HG02884 (cell line): ENCODE data around the gene P2RX5.
"Not testable (repeated sequence)": the region's sequence is repeated elsewhere in the genome, so short reads cannot be mapped to it uniquely, and the experiment has no call there.

Experiments
- ATAC-seq: cut with Tn5 transposase; IDR thresholded peaks from one replicate; pipeline ENCODE4 v1.9.1; 2021; ENCODE audit warnings: mild to moderate bottlenecking, moderate library complexity; ENCODE audit not compliant: unreplicated experiment

Gene P2RX5

GRCh38 chr17:3695723-3696411 lies at the start of gene P2RX5:
P2RX5 (minus strand) TSS chr17:3696155; CDS start chr17:3696005, 150 bp downstream.
- ATAC-seq = no peak

DNA sequence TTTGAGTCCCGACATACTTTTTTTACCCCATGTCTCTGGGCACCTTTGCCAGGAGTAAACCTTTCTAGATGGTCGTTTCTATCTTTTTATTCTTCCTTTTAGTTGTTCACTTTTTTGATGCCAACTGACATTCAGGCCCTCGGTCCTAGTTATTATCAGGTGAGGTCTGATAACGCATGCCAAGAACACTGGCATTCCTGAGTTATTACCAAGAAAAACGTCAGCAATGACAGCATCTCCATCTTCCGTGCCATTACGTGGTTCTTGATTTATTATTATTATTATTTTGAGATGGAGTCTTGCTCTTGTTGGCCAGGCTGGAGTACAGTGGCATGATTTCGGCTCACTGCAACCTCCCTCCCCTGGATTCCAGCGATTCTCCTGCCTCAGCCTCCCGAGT lies 49.1 kb upstream of the P2RX5 start:
- ATAC-seq = no peak

DNA sequence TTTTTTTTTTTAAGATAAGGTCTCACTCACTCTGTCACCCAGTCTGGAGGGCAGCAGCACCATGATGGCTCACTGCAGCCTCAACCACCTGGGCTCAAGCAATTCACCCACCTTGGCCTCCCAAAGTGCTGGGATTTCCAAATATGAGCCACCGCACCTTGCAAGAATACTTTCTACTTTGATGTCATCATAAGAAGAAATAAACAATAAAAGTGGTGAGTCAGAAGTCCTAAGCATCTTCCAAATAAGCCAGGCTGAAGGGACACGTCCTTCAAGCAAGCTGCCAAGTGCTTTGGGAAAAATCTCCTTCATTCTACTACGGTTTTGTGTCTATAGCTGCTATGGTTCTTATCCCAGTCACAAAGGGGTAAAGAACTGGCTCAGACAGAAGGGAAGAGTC lies 48.1 kb upstream of the P2RX5 start:
- ATAC-seq = no peak

DNA sequence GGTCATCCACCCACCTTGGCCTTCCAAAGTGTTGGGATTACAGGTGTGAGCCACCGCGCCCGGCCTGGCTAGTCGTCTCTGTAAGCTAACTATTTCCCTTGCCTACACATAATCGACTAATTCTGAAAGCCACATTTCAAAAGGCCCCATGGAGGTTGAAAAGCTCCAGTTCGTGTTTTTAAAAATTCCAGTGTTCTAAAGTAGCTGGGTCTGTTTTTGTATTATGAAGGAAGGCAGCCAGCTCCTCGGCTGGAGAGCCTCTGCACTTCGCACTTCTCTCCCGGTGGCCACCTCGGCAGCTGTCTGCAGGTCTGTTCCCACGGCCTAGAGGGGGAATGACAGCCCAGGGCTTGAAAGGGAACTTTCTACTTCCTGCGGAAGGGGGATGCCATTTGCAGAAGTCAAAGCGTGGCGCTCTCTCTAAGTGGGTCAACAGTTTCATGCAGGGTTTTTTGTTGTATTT lies 44.7 kb upstream of the P2RX5 start:
- ATAC-seq = no peak

DNA sequence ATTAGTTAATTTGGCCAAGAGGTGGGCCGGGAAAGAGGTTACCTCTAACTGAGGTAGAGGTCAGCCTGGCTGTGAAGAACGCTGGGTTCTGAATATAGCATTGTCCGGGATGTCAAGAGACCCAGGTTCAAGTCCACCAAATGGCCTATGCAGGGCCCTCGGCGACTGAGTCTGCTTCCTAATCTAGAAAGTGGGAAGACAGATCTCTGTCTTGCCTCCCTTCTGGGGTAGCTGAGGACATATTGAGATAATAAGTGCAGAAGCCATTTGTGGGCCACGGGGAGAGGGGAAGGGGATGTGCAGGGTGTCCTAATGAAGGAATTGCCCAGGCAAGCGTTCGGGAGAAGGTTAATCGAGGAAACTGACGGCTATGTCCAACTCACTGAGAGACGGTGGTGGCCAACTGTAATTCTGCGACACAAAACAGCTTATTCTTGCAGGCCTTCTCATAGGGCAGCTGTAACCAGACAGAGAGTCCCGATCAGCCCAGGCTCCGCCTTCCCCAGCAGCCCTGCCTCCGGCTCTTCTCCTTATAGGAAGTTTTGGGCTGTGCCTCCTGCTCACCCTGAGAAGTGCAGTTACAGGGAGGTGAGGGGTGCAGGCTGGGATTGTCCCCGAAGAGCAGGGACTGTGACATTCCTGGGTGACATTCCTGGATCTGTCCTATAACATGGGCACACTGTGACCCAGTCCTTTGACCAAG lies 43.6 kb upstream of the P2RX5 start:
- no peak for ATAC-seq

DNA sequence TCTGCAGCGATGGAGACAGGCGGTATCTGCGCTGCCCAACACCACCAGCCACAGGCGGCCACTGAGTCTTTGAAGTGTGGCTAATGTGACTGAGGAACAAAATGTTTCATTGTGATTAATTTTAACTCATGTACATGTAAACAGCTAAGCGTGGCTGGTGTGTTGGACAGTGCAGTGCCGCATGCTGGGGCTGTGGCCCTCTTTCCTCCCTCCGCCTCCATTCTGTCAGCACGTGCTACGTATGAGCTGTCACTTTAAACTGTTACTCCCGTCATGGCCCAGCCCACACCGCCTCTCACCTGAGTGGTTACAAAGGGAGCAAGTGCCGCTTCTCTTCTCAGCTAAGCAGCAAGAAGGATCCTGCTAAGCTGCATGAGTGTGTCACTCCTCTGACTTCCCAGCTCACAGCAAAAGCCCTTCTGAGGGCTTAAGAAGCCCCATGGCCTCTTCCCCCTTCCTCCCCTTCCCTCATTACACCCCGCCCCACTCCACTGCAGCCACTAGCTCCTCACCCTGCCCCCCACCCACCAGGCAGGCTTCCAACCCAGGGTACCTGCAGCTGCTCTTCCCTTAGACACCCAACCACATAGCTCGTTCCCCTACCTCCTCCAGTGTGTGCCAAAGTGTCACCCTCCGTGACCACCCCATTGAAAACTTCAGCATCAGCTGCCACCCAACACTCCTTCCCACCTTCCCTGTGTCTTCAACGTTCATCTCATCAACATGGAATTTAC lies 42.8 kb upstream of the P2RX5 start:
- ATAC-seq = no peak

GRCh38 chr17:3735515-3735914 lies 39.6 kb upstream of the P2RX5 start:
- ATAC-seq = no peak

GRCh38 chr17:3734911-3735276 lies 38.9 kb upstream of the P2RX5 start:
- ATAC-seq = not testable (repeated sequence)

- ATAC-seq = no peak
Observed at GRCh38 chr17:3732210-3732621, 36.3 kb upstream of the P2RX5 start.

DNA sequence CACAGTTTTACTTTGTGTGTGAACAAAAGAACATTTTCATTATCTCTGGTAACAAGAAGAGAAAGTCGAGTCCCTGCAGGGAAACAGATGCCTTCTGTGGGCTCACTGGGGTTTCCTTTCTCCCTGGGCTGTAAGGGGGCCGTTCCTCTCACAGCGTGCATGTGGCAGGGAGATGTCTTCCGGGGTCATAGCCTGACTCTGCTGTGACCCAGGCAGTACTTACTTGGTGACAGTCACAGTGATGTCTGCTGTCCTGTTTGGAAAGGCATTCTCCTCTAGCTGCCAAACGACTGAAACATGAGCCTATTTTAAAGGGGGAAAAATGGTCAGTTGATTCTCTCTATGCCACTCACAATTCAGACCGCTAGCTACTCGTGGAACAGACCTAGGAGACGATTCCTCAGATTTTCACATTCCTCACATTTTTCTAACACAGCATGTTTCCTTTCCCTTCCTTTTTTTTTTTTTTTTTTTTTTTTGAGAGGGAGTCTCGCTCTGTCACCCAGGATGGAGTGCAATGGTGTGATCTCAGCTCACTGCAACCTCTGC lies 35.0 kb upstream of the P2RX5 start:
- ATAC-seq = no peak

DNA sequence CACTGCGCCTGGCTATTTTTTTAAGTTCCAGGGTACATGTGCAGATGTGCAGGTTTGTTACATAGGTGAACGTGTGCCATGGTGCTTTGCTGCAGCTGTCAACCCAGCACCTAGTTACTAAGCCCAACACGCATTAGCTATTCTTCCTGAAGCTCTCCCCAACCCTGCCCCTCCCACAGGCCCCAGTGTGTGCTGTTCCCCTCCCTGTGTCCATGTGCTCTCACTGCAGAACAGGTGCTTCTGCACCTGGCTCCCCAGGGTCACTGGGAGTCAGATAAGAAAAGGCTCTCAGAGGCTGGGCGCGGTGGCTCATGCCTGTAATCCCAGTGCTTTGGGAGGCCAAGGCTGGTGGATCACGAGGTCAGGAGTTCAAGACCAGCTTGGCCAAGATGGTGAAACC lies 33.9 kb upstream of the P2RX5 start:
- ATAC-seq = no peak

- ATAC-seq = not testable (repeated sequence)
Observed at GRCh38 chr17:3728099-3728498, 32.1 kb upstream of the P2RX5 start.

DNA sequence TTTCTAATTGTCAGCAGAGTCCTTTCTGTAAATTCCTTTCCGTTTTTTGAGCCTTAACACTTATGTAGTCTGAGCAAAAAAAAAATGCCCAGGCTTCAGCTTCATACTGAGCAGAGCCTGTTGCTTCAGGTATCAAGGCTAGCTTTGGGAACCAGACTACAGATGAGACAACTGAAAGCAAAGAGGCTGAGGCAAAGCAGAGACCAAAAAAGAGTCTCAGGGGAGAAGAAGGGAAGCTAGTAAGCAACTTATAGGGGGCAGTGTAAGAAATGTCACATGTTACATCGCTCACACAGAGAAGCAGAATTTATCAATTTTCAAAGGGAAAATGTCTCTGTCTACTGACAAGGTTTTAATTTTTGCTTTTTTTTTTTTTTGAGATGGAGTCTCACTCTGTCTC lies 31.1 kb upstream of the P2RX5 start:
- ATAC-seq = no peak

GRCh38 chr17:3724378-3725077 lies 28.6 kb upstream of the P2RX5 start:
- no peak for ATAC-seq

DNA sequence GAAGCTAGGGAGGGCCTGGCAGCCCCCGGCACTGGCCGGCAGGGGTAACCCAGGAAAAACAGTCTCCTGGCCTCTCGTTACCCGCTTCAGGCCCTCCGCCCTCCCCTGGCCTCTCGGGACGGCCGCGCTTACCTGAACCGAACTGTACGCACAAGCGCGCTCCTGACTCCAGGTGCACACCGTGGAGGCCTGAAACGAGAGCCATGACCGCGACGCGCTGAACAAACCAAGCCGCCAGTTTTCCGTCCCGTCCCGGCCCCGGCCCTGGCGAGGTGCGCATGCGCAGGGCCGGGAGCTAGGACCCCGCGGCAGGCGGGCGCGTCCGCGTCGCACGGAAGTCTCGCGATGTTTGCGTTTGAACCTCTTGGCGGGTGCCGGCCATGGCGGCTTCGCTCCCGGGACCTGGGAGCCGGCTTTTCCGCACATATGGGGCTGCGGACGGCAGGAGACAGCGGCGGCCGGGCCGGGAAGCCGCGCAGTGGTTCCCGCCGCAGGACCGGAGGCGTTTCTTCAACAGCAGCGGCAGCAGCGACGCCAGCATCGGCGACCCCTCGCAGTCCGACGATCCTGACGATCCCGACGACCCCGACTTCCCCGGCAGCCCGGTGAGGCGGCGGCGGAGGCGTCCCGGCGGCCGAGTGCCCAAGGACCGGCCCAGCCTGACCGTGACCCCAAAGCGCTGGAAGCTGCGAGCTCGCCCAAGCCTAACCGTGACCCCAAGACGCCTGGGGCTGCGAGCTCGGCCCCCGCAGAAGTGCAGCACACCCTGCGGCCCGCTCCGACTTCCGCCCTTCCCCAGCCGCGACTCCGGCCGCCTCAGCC lies 27.8 kb upstream of the P2RX5 start, which contains the start of gene HASPIN:
HASPIN (plus strand) TSS at position 348 of the 822 bp plus-strand sequence; CDS start at position 381, 33 bp downstream.
- ATAC-seq = peak; percentile 80

- ATAC-seq = no peak
Observed at GRCh38 chr17:3723188-3723555, 27.2 kb upstream of the P2RX5 start.

GRCh38 chr17:3722716-3723115 lies 26.8 kb upstream of the P2RX5 start:
- no peak for ATAC-seq

DNA sequence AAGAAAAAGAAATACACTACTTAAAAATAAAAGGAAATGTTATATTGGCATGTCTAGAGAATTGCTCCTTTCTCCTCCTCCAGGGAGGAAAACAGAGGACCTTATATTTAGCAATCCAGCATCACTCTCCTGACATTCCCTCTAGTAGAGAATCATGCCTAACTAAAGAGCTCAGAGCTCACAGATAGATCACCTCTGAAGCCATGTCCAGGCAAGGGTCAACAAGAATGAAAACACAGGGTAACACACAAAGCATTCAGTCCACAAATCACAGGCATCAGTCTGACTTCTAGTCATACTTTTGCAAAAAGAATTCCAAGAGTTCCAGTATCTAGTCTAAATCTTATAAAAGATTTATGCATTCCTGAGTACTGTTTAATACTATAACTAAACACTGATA lies 23.3 kb upstream of the P2RX5 start:
- no peak for ATAC-seq

DNA sequence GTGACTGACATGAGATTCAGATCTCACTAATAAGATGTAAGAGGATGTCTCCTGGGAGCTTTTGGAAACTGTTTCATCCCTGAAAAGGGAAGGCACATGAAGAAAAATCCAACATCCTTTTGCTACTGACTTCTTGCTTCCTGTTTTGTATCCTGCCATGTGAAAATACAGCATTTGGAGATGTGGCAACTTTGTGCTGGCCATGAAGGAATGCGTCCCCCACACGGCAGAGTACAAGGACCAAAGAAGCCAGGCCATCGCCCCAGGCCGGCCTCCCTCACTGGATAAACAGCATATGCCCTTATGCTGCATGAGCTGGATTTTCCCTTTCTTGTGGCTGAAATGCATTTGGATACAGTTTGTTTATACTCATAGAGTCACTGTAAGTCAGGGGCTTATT lies 22.2 kb upstream of the P2RX5 start:
- no peak for ATAC-seq

- ATAC-seq = no peak
Observed at GRCh38 chr17:3715296-3715695, 19.3 kb upstream of the P2RX5 start.
